Measurements from ENCODE around the gene CEP120.
A peak's percentile ranks its signal among the peaks of the same experiment; 100 is the strongest.
"Not testable (repeated sequence)": the region's sequence is repeated elsewhere in the genome, so short reads cannot be mapped to it uniquely, and the experiment has no call there.

Gene CEP120

GRCh38 chr5:123438244-123438643 is 15.0 kb upstream of the CEP120 start:
- DNase-seq, result no peak

GRCh38 chr5:123436201-123436600 is 13.0 kb upstream of the CEP120 start:
- no peak for DNase-seq

- no peak for DNase-seq
Measured at GRCh38 chr5:123434796-123435195, 11.6 kb upstream of the CEP120 start.

GRCh38 chr5:123433596-123433995 is 10.4 kb upstream of the CEP120 start:
- no peak for DNase-seq

GRCh38 chr5:123430441-123430840 is 7.2 kb upstream of the CEP120 start:
- DNase-seq, result not testable (repeated sequence)

- no peak for DNase-seq
Measured at GRCh38 chr5:123429993-123430392, 6.8 kb upstream of the CEP120 start.

- DNase-seq, result no peak
Measured at GRCh38 chr5:123429221-123429954, 6.2 kb upstream of the CEP120 start.

- DNase-seq, result no peak
Measured at GRCh38 chr5:123428521-123429220, 5.5 kb upstream of the CEP120 start.

GRCh38 chr5:123427281-123427680 is 4.1 kb upstream of the CEP120 start:
- DNase-seq, result no peak

- DNase-seq, result no peak
Measured at GRCh38 chr5:123425431-123425830, 2.2 kb upstream of the CEP120 start.

GRCh38 chr5:123422433-123423277 is 548 bp downstream of the CEP120 start:
- peak; percentile 40 for DNase-seq

- DNase-seq, result no peak
Measured at GRCh38 chr5:123421773-123422172, 1.4 kb downstream of the CEP120 start.

- DNase-seq, result no peak
Measured at GRCh38 chr5:123414974-123415373, 8.2 kb downstream of the CEP120 start.

GRCh38 chr5:123412206-123412605 is 11.0 kb downstream of the CEP120 start:
- DNase-seq, result no peak

GRCh38 chr5:123401999-123402398 is 21.2 kb downstream of the CEP120 start:
- not testable (repeated sequence) for DNase-seq

GRCh38 chr5:123401320-123401719 is 21.9 kb downstream of the CEP120 start:
- no peak for DNase-seq

GRCh38 chr5:123400870-123401291 is 22.3 kb downstream of the CEP120 start:
- DNase-seq, result not testable (repeated sequence)

- no peak for DNase-seq
Measured at GRCh38 chr5:123398058-123398733, 25.0 kb downstream of the CEP120 start.

- DNase-seq, result no peak
Measured at GRCh38 chr5:123397538-123397937, 25.7 kb downstream of the CEP120 start.

GRCh38 chr5:123391009-123391408 is 32.2 kb downstream of the CEP120 start:
- no peak for DNase-seq

GRCh38 chr5:123389794-123390193 is 33.4 kb downstream of the CEP120 start:
- no peak for DNase-seq

- DNase-seq, result no peak
Measured at GRCh38 chr5:123387313-123387712, 35.9 kb downstream of the CEP120 start.

GRCh38 chr5:123382252-123382651 is 41.0 kb downstream of the CEP120 start:
- no peak for DNase-seq
